ENCODE data around the gene GADL1. TPM values are rescaled to one million over a fixed set of nuclear protein-coding genes. Genes with fewer than 3 reads are reported as not detected.

Gene GADL1
- total RNA-seq, 1 donor, result not detected

- no peak for DNase-seq (ENCODE audit: low read depth)
- no peak for TF ChIP-seq CTCF (IDR thresholded peaks at IDR 0.05; ENCODE audit: insufficient read depth, low read depth, low read length)
- no peak overlapping the region for H3K4me3 ChIP-seq (ENCODE audit: low read depth, low read length)
Measured at GRCh38 chr3:30710017-30710416, 184.4 kb downstream of the GADL1 start.

GRCh38 chr3:30708472-30708871 lies 186.0 kb downstream of the GADL1 start:
- TF ChIP-seq CTCF (IDR thresholded peaks at IDR 0.05; ENCODE audit: insufficient read depth, low read depth, low read length), result no peak
- no peak overlapping the region for H3K4me3 ChIP-seq (ENCODE audit: low read depth, low read length)
- no peak for DNase-seq (ENCODE audit: low read depth)

- no peak for TF ChIP-seq CTCF (IDR thresholded peaks at IDR 0.05; ENCODE audit: insufficient read depth, low read depth, low read length)
- DNase-seq (ENCODE audit: low read depth), result no peak
- H3K4me3 ChIP-seq (ENCODE audit: low read depth, low read length), result no peak overlapping the region
Measured at GRCh38 chr3:30707825-30708224, 186.6 kb downstream of the GADL1 start.

GRCh38 chr3:30704931-30705890 lies 189.2 kb downstream of the GADL1 start:
- no peak for TF ChIP-seq CTCF (IDR thresholded peaks at IDR 0.05; ENCODE audit: insufficient read depth, low read depth, low read length)
- H3K4me3 ChIP-seq (ENCODE audit: low read depth, low read length), result no peak overlapping the region

GRCh38 chr3:30702828-30703397 lies 191.5 kb downstream of the GADL1 start:
- TF ChIP-seq CTCF (IDR thresholded peaks at IDR 0.05; ENCODE audit: insufficient read depth, low read depth, low read length), result no peak
- no peak overlapping the region for H3K4me3 ChIP-seq (ENCODE audit: low read depth, low read length)
- no peak for DNase-seq (ENCODE audit: low read depth)

More at GRCh38 chr3:30704931-30705890, 189.2 kb downstream of the GADL1 start:
- no peak for DNase-seq (ENCODE audit: low read depth)

GRCh38 chr3:30702038-30702827 lies 192.2 kb downstream of the GADL1 start:
- no peak for TF ChIP-seq CTCF (IDR thresholded peaks at IDR 0.05; ENCODE audit: insufficient read depth, low read depth, low read length)
- no peak overlapping the region for H3K4me3 ChIP-seq (ENCODE audit: low read depth, low read length)

More at GRCh38 chr3:30702038-30702827, 192.2 kb downstream of the GADL1 start:
- no peak for DNase-seq (ENCODE audit: low read depth)
